Spinal cord (tissue), 10 donors: Measurements from ENCODE around the gene SLC38A4. TPM values are rescaled to one million over a fixed set of nuclear protein-coding genes. Genes with fewer than 3 reads are reported as not detected.

Experiments used
- DNase-seq, 6 donors: peaks; one replicate each; pipeline versions ENCODE4 v3.0.0 to v3.0.0-alpha.2; 2013 to 2015; ENCODE audit warnings: low spot score in 6 of 6, low read depth in 4 of 6
- H3K27ac ChIP-seq: one replicate; pipeline ENCODE4 v1.5.1; 2013; ENCODE audit warnings: low read depth, low read length, control low read depth
- H3K27me3 ChIP-seq: one replicate; pipeline ENCODE4 v1.6.1; 2013; ENCODE audit warnings: low read length; ENCODE audit not compliant: control insufficient read depth, insufficient read depth
- H3K36me3 ChIP-seq: one replicate; pipeline ENCODE4 v1.6.1; 2013; ENCODE audit warnings: low read length; ENCODE audit not compliant: control insufficient read depth, insufficient read depth
- H3K4me1 ChIP-seq: one replicate; pipeline ENCODE4 v1.6.1; 2013; ENCODE audit warnings: low read length; ENCODE audit not compliant: control insufficient read depth, insufficient read depth
- H3K4me3 ChIP-seq: one replicate; pipeline ENCODE4 v1.5.1; 2013; ENCODE audit warnings: low read depth, low read length, control low read depth
- H3K9me3 ChIP-seq: one replicate; pipeline ENCODE4 v1.6.1; 2013; ENCODE audit warnings: low read length; ENCODE audit not compliant: control insufficient read depth, insufficient read depth
- WGBS: methylation state at CpG from one replicate; pipeline ENCODE4 v1.1.5; 2013; ENCODE audit warnings: missing lambda C conversion rate; ENCODE audit not compliant: insufficient coverage; 5-methylcytosine and 5-hydroxymethylcytosine counted together
- polyA plus RNA-seq, 2 donors: library from polyadenylated mRNA; unstranded; fragments of 120-200 nt; gene quantifications; one replicate each; pipeline ENCODE4 v1.2.1, GENCODE V29; 2013; ENCODE audit not compliant: insufficient read length in 2 of 2
- total RNA-seq, 2 donors: library from RNA; depleted of rRNA in 1 of 2; stranded (reverse); fragments of 120-200 nt in 1 of 2; fragments of >200 nt in 1 of 2; gene quantifications; one replicate each; pipeline versions ENCODE4 v1.2.3 to v1.2.4, GENCODE V29; 2013 to 2014
- donor health status: healthy.

SLC38A4 gene
- total and polyA plus RNA-seq, 4 donors, result 2.3 to 4.2 (median 3.6) TPM

DNA sequence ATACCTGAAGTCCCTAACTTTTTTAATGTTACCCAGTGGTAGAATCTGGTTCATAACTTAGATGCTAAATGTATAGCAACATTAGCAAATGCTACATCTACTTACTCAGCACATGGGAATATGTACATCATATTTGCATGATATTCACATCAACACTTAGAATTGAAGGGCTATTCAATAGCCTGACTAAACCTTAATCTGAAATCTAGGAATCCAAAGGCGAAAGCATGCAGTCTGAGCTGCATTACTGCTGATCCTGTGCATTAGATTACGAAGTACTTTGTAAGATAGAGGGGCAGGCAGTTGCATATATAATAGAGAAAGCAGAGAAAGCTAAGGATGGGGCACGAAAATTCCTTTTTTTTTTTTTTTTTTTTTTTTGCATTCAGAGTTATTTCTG lies 40.4 kb downstream of the SLC38A4 start:
- 100% methylated on average over 1 of the region's 3 CpGs for WGBS
- DNase-seq, result no peak
- Histone ChIP-seq H3K4me1 (no peaks in the 10 kb centered on the region), H3K4me3 (no peak overlapping the region), H3K27ac (no peak overlapping the region), H3K27me3 (no peaks in the 10 kb centered on the region), H3K9me3 (peaks cover 1% of the 10 kb centered on the region), H3K36me3 (no peaks in the 10 kb centered on the region)

DNA sequence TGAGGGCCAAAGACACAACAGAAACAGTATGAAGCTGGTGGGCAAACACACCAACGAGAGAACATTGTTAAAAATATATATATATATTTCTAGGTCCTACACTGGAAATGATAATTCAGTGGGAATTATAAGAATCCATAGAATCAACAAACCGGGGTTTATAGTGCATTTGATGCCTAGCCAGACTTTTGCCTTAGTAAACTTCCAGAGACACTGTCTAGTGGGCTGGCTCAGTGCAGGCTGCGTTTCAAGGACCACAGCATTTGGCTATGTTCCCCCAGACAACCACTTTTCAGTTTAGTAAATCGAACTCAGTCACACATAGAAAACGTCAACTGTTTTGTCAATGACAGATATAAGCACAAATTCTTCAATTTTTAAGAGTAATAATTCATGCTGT lies 41.9 kb downstream of the SLC38A4 start:
- no peaks in the 10 kb centered on the region for H3K27me3 ChIP-seq
- no peak overlapping the region for H3K4me3 ChIP-seq
- WGBS, result 67% methylated on average over 1 of the region's 5 CpGs
- H3K27ac ChIP-seq, result no peak overlapping the region
- H3K9me3 ChIP-seq, result no peaks in the 10 kb centered on the region
- H3K36me3 ChIP-seq, result no peaks in the 10 kb centered on the region
- DNase-seq, result no peak
- no peaks in the 10 kb centered on the region for H3K4me1 ChIP-seq

DNA sequence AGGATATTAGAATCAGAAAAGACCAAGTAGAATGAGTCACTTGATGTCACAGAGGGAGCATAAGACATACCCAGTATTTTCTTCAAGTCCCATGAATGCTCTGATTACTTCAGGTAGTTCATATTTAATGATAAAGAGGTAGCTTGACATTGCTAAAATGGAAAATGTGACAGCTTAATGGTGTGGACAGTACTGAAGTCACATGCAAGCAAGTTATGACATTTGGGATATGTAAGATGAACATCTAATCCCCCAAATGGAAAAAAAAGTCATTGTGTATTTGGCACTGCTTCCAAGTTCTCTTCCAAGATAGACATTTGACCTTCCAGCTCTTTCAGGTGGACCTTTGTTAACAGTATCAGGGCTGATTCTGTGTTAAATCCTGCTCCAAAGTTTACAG lies 45.9 kb downstream of the SLC38A4 start:
- Histone ChIP-seq H3K9me3 (no peaks in the 10 kb centered on the region), H3K36me3 (no peaks in the 10 kb centered on the region), H3K27me3 (no peaks in the 10 kb centered on the region), H3K4me3 (no peak overlapping the region), H3K27ac (no peak overlapping the region), H3K4me1 (no peaks in the 10 kb centered on the region)
- DNase-seq, result no peak

DNA sequence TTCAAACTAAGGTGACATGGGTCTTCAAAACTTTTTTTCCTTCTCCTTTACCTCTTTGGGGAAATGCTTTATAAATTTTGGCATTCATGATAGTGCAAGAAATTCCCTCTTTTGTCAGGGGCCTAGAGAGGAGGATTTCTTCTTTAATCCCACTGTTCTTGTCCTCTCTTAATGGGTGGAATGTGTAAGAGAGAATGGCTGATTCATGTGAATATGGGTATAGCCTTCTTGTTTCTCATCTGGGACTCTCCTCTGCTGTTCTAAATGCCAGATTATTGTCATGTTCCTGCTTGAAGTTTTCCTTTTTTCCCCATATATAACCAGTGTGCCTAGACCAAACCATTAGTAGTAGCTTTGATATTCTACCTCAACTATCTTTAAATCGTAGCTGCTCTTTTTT lies 46.7 kb downstream of the SLC38A4 start:
- WGBS, result no CpG with 5 or more reads among the region's 1 CpG
- Histone ChIP-seq H3K36me3 (no peaks in the 10 kb centered on the region), H3K4me3 (no peak overlapping the region), H3K9me3 (no peaks in the 10 kb centered on the region), H3K27ac (no peak overlapping the region), H3K4me1 (no peaks in the 10 kb centered on the region), H3K27me3 (no peaks in the 10 kb centered on the region)
- no peak for DNase-seq

GRCh38 chr12:46778415-46778814 lies 47.4 kb downstream of the SLC38A4 start:
- 100% methylated on average over 4 of the region's 5 CpGs for WGBS
- H3K9me3 ChIP-seq, result no peaks in the 10 kb centered on the region

GRCh38 chr12:46777587-46777986 lies 48.2 kb downstream of the SLC38A4 start:
- Histone ChIP-seq H3K4me1 (no peaks in the 10 kb centered on the region), H3K4me3 (no peak overlapping the region), H3K27ac (no peak overlapping the region), H3K27me3 (no peaks in the 10 kb centered on the region), H3K9me3 (no peaks in the 10 kb centered on the region), H3K36me3 (no peaks in the 10 kb centered on the region)
- no CpG with 5 or more reads among the region's 4 CpGs for WGBS
- no peak for DNase-seq

More at GRCh38 chr12:46778415-46778814, 47.4 kb downstream of the SLC38A4 start:
- DNase-seq, result no peak
- Histone ChIP-seq H3K36me3 (no peaks in the 10 kb centered on the region), H3K4me3 (no peak overlapping the region), H3K4me1 (no peaks in the 10 kb centered on the region), H3K27ac (no peak overlapping the region), H3K27me3 (no peaks in the 10 kb centered on the region)

- Histone ChIP-seq H3K4me1 (no peaks in the 10 kb centered on the region), H3K4me3 (no peak overlapping the region), H3K27me3 (no peaks in the 10 kb centered on the region), H3K27ac (no peak overlapping the region), H3K9me3 (no peaks in the 10 kb centered on the region), H3K36me3 (no peaks in the 10 kb centered on the region)
- WGBS, result no CpG with 5 or more reads among the region's 3 CpGs
- no peak for DNase-seq
Observed at GRCh38 chr12:46775796-46776195, 50.0 kb downstream of the SLC38A4 start.

GRCh38 chr12:46774322-46774633 lies 51.5 kb downstream of the SLC38A4 start:
- Histone ChIP-seq H3K4me1 (no peaks in the 10 kb centered on the region), H3K4me3 (no peak overlapping the region), H3K27me3 (no peaks in the 10 kb centered on the region), H3K27ac (no peak overlapping the region), H3K36me3 (no peaks in the 10 kb centered on the region), H3K9me3 (no peaks in the 10 kb centered on the region)
- no peak for DNase-seq

DNA sequence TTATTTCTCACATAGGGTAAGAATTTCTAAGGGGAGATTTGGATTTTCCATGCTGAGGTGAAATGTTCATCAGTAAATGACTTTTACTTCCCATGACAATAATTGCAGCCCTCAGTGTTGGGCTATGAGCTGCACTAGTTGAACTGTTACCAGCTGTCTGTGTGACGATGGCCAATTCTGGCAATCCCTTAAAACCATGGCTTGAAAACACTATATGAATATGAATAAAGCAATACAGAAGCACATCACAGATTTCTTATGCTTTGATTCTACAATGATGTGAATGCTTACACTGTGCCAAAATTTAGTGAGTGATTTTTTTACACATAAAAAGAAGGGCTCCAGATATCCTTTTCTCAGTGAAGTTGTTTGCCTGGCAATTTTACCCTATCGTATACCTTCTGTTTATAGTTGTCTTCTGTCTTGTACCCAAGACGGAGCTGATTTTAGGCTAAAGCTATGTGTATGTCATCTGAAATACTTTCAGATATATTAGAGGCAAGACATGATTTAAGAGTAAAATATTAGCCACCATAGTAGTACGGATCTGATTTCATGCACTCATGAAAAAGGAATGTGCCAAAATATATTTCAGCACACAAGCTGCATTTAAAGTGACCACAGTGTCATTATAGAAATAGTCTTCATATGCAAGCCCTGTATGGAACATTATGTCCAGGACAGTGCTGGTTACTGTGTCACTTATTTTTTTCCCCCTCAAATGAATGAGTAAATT lies 52.0 kb downstream of the SLC38A4 start:
- Histone ChIP-seq H3K9me3 (no peaks in the 10 kb centered on the region), H3K4me1 (no peaks in the 10 kb centered on the region), H3K36me3 (no peaks in the 10 kb centered on the region), H3K27ac (no peak overlapping the region), H3K4me3 (no peak overlapping the region), H3K27me3 (no peaks in the 10 kb centered on the region)
- WGBS, result no CpG with 5 or more reads among the region's 4 CpGs
- DNase-seq, result peak in 2 of 6 donors; percentile 26 to 53

DNA sequence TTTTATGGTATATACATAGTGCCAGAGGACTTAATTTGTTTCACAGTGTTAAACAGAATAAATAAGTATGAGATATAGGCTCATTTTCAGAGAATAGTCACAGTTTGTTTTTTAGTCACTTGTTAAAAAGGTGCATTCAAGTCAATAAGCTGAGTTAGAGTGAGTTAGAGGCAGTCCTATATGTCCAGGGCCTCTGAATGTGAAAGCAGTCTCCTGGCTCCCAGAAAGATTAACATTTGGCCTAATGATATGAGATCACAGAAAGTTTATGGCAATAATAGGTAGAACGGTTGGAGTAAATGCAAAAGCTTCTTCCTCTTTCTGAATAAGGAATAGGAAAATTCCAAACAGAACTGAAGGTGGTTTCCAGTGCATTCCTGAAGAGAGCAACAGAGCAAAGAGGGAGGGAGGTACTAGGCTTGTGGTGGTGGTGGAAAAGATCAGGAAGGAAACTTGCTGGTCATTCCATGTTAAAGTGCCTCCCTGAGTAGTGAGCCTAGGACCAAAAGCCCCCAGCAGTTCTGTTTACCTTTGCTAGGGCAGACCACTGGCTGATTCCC lies 54.4 kb downstream of the SLC38A4 start:
- Histone ChIP-seq H3K27ac (no peak overlapping the region), H3K27me3 (no peaks in the 10 kb centered on the region), H3K4me3 (no peak overlapping the region), H3K4me1 (no peaks in the 10 kb centered on the region), H3K36me3 (no peaks in the 10 kb centered on the region), H3K9me3 (no peaks in the 10 kb centered on the region)
- no peak for DNase-seq
- WGBS, result 86% methylated on average over 1 of the region's 1 CpG
